Posterior vena cava (tissue), 2 donors: ENCODE results near the gene DGKB. TPM values are rescaled to one million over a fixed set of nuclear protein-coding genes. Genes with fewer than 3 reads are reported as not detected.

Experiments
- DNase-seq: peaks from one replicate; pipeline ENCODE4 v3.0.0-alpha.2; 2020; ENCODE audit warnings: low spot score
- intact Hi-C, 2 donors: fragments of 100-400 bp; cut with DNase I; formaldehyde crosslinking; loops; one replicate each; pipeline versions ENCODE4 v1.14.1 to v1.14.2; 2022 to 2023
- total RNA-seq, 2 donors: library from RNA; stranded (reverse); fragmentation: NEBNext Ultra II Directional; extraction: Animal tissue kit (Norgen Biotek cat#: 25700); gene quantifications; one replicate each; pipeline ENCODE4 v1.2.1, GENCODE V29; 2021
- donor health status: DM: yes; HTN: yes; CAD: no.
- donor health status: DM: yes; HTN: yes; CAD: no.

The DGKB gene
- total RNA-seq, 2 donors from 2014 or later, result 0.32 to 1.5 TPM

DNA sequence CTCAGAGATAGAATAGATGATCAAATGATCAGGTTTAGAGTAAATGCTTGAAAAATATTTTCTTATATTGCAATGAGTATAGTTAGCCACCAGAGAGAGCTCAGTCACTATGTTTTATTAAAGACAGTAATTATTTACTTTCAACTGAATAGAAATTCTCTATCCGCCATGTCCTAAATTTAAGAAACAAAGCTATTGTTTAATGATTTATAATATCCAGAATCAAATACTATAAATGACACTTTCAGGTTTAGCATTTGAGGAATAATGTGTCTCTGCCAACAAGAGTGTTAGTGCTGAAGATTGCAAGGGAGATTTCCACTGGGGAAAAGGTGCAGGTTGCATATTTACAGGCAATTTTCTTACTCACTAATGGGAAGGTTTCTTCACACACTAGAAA, 184.7 kb downstream of the DGKB start:
- intact Hi-C loops, result no loop called here
- no peak for DNase-seq

DNA sequence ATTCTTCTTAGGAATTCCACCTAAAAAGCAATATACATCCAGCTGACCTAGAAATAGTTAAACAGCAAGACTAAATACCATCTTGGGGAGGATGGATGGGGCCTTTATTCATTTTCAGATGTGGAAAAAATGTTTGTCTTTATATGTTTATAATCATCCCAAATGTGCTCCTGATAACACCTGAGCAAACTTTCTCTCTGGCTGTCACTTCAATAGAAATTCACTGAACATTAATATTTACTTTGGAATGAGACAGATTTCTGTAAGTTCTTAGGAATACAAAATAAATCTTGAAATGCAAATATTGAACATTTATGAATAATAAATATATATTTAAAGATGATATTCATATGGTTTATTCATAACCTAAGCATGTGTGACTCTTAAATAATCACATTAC, 185.4 kb downstream of the DGKB start:
- intact Hi-C loops, result no loop called here
- no peak for DNase-seq

DNA sequence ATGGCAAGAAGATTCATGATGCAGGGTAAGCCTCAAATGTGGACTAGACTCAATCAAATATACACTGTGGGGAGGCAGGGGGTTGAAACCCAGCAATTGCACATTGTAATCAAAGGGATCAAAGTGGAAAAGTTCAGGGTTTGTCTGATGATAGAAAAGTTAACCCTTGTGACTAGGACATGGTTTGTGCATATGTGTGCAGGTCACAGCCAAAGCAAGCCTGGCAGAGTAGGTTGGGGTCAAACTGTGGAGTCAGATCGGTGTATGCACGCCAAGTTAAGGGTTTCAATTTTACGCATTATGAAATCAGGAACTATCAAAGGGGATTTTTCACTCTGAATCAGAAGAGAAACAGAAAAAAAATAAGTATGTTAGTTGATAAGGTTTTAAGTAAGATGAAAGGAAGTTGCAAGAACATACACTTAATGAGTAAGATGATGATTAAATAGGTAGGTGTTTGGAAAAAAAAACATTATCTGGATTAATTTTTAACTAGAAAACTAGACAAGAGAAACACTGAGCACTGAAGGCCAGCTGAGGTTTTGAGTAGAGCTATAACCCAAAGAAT, 188.3 kb downstream of the DGKB start:
- intact Hi-C loops, result no loop called here
- no peak for DNase-seq

DNA sequence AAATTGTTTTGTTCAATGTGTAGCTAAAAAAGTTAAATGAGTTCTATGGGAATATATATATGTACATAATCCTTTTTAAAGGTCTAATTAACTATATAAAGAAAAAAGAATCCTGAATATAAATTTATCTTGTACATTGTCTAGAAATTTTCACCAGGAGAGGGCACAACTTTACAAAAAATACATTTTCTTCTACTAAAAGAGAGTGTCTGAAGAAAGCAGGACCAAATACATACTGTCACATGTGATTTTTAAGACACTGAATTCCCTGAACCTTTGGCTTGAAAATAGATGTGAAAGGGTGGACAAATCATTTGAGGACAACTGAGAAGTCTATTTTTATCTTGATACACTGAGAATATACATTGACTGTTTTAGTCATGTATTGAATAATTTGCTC, 204.3 kb downstream of the DGKB start:
- intact Hi-C loops, result no loop called here
- no peak for DNase-seq

DNA sequence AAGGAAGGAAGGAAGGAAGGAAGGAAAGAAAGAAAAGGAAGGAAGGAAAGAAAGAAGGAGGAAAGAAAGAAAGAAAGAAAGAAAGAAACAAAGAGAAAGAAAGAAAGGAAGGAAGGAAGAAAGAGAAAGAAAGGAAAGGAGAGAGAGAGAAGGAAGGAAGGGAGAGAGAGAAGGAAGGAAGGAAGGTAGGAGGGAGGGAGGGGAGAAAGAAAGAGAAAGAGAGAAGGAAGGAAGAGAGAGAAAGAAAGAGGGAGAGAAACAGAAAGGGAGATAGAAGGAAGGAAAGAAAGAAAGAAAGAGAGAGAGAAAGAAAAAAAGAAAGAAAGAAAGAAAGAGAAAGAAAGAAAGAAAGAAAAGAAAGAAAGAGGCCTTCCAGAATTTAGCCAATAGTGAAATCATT, 204.9 kb downstream of the DGKB start:
- intact Hi-C loops, result no loop called here
- no peak for DNase-seq

DNA sequence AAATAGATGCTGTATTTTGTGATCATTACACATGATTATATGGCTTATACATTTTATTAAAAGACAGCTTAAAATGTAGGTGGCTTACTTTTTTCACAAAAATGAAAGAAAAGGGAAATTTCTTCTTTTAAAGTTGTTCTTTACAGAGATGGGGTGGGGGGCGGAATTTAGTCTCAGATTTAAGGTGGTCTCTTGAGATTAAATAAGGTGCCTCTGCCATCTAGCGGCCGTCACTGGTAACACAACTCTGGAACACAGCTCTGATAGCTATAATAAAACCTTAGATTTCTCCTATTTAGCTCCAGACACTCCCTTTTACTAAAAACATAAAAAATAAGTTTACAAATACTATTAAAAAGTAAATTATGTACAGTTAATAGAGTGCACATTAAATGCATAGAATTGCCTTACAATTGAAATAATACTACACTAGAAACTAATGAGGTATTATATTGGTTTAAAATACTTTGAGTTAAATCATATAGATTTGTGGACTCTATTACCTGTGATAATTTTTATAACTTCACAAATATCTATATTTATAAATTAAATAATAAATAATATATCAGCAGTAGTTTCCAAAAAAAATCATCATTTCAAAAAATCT, 210.9 kb downstream of the DGKB start:
- intact Hi-C loops, result no loop called here
- peak; percentile 75 for DNase-seq

DNA sequence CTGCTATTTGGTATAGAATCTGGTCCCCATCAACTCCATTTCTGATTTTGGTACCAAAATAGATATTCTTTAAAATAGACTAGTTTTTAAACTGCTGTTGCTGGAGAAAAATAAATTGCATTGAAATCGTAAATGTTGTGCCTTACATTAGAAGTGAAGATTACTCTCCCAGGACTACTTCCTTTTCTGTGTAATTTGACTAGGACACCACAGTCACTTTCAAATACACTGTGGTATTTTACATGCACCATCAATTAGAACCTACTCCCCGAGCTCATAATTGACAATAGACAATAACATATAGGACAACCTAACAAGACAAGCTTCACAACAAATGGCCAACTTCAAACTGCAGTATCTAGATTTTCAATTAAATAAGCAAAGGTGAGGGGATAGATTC, 211.5 kb downstream of the DGKB start:
- intact Hi-C loops, result no loop called here

DNA sequence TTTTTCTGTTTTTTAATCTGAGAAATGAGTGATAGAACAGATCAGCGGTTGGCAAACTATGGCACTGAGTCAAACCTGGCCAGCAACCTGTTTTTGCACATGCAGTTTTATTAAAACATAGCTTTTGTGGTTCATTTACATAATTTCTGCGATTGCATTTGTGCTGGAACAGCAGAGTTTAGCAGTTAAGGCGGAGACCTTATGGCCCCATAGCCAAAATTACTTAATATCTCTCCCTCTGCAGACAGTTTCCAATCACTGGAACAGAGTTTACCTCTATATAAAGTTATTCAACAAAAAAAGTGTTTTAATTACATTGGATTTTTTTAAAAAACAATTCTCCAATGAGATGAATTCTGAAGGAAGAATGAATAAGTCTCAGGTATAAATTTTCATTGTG, 212.1 kb downstream of the DGKB start:
- intact Hi-C loops, result no loop called here

More for the DNA sequence above, 211.5 kb downstream of the DGKB start:
- DNase-seq, result no peak

DNA sequence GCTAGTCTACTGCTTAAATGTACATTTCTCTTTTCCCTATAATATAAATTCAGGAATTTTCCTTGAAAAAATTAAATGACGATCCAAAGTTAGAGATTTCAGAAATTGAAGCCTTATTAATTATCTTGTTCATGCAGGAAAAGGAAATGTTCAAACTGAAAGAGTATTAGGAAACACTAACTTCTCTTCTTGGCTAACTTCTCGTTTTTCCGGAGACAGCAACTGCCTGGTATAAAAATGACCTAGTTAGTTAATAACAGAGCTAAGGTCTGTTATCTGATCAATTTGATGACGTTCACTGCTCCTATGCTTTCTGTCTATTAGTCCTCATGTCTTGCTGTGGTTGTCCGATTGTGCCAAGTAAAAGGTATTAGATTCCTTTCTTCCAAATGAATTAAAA, 212.5 kb downstream of the DGKB start:
- intact Hi-C loops, result no loop called here
- DNase-seq, result no peak

More for the DNA sequence above, 212.1 kb downstream of the DGKB start:
- no peak for DNase-seq

DNA sequence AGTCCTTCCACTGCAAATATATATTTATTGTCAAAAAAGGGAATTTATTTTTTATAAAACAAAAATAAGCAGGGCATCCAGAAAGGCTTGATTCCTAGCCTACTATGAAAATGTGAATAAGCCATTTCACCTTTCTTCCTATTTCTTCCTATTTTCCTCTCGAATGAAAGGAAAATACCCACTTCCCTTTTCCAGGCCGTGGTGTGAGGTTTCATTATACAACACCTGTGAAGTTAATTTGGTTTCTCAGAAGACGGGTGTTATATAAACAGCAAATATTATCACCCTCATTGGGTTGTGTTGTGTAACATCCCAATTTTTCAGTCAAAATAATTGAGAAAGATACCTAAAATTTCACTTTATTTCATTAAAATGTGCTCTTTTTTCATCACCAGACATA, 214.3 kb downstream of the DGKB start:
- no peak for DNase-seq
- intact Hi-C loops, result no loop called here

DNA sequence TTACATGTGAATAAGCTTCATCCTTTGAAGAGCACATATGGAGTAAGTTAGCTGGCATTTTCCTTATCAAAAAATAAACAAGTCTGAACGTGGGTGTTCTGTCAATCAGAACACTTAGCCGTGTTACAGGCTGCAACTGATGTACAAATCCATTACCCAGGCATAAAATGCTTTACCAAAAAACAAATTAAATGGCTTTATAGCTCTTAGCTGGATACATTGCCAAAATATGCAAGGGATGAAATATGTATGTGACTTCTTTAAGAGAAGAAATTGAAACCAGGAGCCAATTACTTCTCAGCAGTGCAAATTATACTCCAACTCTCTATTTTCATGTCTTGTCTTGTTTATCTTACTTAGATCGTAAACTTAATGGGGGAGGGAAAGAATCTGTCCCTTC, 214.8 kb downstream of the DGKB start:
- DNase-seq, result no peak

DNA sequence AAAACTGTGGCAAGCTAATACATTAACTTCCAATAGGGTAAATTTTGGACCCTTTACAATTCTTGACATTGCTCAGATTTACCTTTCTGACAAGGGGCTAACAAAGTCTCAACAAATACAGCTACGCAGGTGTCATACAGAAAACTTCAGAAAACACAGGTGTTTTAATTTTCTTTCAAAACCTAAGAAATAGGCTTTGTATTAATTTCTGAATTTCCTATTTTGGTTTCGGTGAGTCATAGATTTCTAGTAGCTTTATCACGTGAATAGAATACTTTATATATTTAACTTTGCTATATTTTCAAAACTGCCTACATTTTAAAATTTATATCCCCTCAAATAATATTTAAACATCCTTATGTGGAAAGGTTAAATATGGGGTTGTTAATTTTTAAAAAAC, 215.3 kb downstream of the DGKB start:
- intact Hi-C loops, result no loop called here

More for the DNA sequence above, 214.8 kb downstream of the DGKB start:
- intact Hi-C loops, result no loop called here

DNA sequence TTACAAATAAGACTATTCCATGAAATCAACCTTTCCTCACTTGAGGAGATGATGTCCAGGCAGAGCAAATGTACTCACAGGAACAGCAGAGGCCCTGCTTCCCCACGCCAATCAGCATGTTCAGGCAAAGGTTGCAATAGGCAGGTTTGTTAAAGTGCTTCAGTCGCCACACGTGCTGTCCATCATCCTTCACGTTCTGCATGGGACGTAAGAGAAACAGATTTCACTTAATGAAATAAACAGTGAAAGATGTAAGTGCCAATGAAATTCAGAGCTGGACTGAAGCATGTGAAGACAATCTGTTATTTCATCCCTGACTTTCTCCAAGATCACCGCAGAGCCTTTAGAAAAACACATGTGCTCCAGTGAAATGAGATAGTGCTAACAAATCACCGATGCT, 217.4 kb downstream of the DGKB start:
- no peak for DNase-seq
- intact Hi-C loops, result no loop called here

More for the DNA sequence above, 215.3 kb downstream of the DGKB start:
- DNase-seq, result no peak

DNA sequence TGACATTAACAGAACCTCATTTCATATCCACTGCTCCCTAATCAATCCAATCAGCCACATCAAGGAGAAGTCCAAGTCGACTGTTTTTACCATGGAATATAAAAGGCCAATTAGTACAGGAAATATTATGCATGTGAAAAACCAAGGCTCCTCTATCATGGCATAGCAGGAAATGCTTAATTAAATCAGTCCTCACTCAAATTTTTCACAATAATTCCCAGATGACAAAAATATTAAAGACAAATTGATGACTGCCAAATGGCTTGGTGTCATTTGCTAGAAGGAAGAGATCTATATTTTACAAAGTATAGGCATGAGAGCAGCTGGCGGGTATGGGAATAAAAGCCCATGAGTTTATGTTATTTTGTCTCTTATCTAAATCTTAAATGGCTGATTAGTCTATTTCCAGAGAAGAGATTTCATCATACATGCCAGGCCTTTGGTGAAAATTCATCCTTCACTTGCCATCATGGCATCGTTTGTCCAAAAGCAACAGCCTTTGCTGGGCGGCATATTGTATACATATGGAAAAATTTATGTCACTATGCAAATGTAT, 219.6 kb downstream of the DGKB start:
- no peak for DNase-seq
- intact Hi-C loops, result no loop called here

DNA sequence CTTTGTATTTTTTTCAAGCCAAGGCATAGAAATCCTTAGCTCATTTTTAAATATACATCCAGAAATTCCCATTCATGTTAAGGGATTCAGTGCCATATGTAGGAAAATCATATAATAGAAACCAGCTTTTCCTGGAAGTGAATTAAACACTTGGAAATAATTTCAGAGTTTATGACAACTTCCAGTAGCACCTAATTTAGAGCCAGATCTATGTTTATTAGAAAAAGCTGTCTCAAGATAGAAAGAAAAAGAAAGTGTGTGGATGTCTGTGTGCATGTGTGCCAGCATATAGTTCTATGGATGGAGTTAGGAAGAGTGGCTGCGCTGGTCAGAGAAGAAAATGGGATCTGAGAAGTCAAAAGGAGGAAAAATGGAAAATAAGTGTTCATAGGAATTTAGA, 225.7 kb downstream of the DGKB start:
- no peak for DNase-seq
- intact Hi-C loops, result no loop called here

DNA sequence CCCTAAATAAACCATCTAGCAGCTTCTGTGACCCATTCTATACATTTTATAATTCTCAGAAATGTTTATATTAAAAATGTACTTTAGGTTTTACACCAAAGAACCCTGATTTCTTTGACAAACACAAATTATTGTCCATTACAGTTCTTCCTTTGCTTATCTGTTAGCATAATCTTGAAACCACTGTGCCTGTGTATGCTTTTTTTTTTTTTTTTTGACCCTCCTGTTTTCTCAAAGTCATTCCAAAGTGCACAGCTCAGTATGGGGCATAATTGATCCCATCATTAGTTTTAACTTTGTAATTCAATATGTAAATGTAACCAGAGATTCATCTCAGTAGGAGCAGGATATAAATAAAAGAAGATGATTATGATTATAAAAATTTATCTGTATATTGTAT, 229.3 kb downstream of the DGKB start:
- intact Hi-C loops, result no loop called here
- DNase-seq, result no peak

DNA sequence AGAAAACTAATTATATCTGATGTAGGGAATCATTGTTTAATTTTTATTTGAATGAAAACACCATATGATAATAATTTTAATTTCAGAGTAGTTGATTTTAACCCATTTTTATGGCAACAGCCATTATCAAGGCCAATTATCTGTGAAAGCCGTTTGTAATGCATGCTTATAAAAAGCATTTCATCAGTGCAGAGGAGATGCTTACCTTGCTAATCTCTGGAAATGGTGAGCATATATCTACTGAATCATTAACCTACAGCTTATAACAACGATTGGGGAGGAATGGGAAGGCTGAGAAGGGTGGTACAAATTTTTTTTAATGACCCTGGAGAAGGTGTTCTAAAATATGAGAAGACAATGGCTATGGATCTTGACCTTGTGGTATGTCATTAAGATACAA, 235.6 kb downstream of the DGKB start:
- no peak for DNase-seq
- intact Hi-C loops, result no loop called here

DNA sequence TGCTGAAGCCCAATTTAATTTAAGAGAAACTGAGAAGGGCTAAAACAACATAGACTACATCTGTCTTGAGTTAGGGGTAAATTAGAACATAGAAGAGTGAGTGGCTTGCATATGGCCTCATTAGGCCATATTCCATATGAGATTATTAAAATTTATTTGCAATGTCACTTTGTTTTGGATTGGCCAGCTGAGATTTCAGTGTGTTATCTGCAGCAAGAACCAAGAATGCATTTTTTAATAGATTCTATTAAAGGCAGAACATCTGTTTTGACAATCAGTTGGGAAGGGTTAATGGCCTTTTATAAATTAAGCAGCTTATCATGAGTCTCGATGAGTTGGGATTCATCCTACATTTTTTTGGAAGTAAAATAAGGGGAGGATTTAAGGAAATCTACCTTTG, 236.2 kb downstream of the DGKB start:
- no peak for DNase-seq
- intact Hi-C loops, result no loop called here

DNA sequence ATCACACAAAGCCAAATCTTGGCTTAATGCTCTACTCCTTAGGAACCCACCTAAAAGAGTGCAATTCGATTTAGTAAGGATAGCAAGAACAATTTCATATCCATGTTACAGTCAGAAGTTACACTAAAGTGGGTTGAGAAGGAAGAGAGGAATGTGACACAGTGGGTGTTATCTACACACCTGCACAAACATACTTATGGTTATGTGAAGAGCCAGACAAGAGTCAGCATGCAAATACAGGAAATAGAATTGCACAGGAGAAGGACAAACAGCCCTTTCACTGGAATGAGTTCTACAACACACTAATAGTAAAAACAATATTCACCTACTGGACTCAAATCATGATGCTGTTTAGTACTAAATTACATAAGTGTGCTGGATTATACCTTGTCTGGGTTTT, 262.8 kb downstream of the DGKB start:
- no peak for DNase-seq
- intact Hi-C loops, result no loop called here

DNA sequence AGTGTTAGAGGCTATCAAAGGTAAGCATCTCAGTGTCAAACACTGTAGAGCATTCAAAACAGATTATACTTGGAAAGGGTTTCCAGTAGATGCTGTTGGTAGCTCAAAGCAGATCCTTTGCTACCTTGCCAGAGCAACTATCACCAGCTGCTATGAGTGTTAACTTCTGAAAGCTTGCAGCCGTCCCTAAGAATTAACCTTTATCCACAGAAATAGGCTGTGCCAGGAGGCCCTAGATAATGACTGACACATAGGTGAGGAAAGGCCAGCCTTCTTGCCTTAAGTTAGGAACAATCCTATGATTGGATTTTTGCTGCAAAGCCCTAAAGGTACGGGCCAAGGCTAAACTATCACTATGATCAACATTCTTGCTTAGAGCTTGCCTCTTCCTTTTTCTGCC, 263.2 kb downstream of the DGKB start:
- intact Hi-C loops, result no loop called here

DNA sequence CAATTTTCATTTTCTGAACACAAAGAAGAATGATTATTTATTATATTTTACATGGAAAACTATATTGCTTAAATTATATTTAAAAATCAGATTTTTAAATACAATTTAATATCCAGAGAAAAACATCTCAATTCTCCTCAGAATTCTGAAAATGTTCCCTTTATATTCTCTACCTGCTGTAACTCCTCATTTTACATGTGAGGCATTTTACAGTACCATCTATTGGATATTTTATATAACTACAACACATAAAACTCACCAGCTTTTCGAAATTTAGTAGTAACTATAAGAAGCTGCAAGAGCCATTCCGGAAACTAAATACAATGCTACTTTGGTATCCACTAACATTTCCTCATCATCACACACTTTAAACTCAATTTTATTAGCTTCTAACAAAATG, 264.6 kb downstream of the DGKB start:
- intact Hi-C loops, result no loop called here
- no peak for DNase-seq

More for the DNA sequence above, 263.2 kb downstream of the DGKB start:
- DNase-seq, result no peak
